Fibroblast of skin of right quadriceps (primary cell): ENCODE data around the gene KLHL30.

ENCODE experiments used
- DNase-seq: peaks from one replicate; pipeline ENCODE4 v3.0.0-alpha.2; 2013

Gene KLHL30, protein sequence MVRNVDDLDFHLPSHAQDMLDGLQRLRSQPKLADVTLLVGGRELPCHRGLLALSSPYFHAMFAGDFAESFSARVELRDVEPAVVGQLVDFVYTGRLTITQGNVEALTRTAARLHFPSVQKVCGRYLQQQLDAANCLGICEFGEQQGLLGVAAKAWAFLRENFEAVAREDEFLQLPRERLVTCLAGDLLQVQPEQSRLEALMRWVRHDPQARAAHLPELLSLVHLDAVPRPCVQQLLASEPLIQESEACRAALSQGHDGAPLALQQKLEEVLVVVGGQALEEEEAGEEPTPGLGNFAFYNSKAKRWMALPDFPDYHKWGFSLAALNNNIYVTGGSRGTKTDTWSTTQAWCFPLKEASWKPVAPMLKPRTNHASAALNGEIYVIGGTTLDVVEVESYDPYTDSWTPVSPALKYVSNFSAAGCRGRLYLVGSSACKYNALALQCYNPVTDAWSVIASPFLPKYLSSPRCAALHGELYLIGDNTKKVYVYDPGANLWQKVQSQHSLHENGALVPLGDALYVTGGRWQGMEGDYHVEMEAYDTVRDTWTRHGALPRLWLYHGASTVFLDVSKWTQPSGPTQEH

DNA sequence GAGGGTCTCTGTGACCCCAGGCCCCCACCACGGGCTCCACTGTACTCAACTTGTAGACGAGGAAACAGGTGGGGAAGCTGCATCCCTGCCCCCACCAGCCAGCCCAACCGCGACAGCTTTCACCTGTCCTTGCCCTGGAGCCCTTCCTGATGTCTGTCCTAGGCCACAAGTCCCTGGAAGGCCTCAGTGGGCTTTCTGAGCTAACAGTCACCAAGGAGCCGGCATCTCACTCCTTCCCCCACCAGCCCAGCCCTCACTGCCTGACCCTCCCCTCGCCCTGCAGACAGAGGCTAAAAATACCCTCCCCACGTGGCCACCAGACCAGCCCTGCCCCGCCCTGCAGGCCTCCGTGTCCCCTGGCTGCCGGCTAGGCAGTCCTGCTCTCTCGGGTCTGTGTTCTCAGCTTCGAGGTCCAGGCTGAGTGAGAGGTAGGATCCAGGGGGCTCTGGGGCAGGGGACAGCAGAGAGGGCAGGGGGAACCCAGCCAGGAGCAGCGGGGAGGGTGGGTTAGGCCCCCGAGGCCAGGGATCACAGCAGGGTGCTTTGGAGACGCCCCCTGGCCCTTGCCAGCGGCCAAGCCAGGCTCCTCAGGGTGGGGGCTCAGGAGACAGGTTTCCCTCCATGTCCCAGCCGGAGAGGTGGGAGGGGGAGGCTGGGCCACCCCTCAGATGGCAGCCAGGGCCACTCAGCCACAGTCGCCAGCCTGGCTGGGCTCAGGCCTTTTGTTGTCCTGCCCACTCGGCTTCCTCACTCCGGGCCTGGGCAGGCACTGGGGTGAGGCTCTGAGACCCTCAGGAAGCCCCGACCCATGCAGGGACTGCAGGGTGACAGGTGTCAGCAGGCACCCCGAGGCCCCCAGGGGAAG lies at the start of gene KLHL30:
Gene KLHL30 (plus strand): TSS at position 338 of the 865 bp plus-strand sequence. CDS start 2,087 bp downstream, outside the sequence.
- DNase-seq = no peak

DNA sequence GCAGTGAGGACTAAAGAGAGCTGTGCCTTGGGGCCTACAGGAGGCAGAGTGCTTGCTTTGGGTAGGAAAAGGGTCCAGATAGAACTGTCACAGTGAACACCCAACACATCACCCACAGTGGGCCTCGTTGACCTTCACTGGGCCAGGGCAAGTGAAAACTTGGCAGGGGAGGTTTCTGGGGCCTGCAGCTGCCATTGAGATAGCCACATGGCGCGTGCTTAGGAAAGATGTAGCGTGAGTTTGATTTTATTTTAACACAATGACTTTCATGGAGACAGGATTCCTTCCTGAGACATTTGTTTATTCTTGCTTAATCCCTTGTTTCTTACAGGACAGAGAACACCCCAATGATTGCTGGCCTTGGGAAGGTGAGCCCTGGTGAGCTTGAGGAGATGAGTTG lies 47.6 kb upstream of the KLHL30 start:
- DNase-seq = no peak

DNA sequence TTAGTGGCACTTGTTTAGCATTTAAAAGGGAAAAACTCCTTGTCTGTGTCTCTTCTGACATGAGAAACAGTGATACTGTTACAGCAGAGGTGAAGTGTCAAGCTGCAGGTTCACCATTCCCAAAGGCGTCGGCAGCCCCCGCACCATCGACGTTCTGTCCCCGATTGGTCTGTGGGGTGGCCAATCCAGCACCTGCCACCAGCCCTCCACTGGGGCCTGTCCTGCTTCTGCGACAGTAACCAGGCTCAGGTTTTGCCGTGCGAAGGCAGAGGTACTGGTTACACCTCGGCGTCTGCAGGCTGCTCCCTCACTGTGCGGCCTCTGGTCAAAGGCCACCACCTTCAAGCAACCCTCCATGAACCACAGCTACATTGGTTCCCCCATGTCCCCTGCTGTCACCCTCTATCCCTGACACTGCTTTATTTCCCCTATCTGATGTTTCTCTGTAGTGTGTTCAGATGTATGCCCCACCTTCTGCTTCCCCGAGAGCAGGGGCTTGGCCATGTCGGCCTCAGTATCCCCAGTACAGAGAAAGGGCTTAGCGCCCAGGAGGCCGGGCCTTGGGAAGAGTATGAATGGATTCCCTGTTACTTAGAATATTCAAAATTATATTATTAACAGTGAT lies 46.9 kb upstream of the KLHL30 start:
- DNase-seq = no peak

DNA sequence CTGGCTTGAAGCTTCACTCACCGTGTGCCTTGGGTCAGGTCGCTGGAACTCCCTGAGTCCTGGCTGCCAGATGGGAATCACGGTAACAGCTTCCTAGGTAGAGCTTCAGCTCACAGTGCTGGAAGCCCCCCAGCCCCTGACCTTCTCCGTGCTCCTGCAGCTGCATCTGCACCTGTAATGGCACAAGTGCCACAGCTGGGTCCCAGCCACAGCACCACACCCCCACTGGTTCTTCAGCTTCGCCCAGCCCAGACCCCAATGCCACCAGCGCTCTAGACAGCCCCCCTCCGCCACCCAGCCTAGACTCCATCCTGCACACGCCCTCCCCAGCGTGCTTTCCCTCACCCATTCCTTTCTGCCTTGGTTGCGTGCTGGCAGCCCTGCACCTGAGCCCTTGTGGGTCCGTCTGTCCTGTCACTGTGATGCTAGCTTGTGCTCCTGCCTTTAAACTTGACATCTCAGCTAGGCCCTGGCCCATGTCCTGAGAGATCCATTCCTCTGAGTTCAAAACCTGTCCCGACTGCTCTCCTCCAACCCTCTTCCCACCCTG lies 45.9 kb upstream of the KLHL30 start:
- DNase-seq = no peak

DNA sequence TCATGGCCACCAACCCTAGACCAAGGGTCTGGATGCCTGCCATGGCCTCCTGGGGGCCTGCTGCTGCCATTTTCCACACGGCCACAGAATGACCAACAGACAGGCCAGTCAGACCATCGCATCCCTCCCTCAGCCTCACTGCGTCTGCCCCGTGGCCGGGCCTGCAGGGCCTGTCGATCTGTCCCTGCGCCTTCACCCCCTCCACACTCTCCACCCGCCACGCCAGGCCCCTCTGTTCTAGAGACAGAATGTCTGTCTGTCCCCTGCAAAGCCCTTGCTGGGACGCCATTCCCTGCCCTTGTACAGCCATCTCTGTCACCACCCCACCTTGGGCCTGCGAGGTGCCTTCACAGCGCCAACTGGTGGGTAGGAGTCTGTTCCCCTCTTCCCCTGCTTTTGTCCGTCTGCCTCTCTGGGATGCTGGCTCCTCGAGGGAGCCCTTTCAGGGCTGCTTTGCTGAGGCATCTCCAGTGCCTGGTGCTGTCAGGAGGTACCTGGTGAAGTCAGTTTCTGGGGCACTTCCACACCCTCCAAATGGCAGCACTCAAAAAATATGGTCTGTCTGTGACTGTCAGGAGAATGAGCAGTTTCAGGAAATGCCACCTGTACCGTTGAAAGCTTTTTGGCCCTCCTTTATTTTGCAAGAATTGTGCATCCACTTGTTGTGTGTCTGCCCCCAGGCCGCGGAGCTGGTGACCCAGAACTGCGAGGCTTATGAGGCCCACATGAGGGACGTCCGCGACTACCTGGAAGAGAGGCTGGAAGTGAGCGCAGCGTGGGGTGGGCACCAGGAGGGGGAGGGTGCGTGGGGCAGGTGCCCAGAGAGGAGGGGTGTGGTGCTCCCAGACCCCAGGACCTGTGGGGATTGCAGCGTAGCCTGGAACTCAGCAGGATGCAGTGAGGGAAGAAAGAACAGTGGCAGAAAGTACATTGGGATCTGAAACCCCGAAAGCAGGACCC lies 45.0 kb upstream of the KLHL30 start:
- DNase-seq = no peak

DNA sequence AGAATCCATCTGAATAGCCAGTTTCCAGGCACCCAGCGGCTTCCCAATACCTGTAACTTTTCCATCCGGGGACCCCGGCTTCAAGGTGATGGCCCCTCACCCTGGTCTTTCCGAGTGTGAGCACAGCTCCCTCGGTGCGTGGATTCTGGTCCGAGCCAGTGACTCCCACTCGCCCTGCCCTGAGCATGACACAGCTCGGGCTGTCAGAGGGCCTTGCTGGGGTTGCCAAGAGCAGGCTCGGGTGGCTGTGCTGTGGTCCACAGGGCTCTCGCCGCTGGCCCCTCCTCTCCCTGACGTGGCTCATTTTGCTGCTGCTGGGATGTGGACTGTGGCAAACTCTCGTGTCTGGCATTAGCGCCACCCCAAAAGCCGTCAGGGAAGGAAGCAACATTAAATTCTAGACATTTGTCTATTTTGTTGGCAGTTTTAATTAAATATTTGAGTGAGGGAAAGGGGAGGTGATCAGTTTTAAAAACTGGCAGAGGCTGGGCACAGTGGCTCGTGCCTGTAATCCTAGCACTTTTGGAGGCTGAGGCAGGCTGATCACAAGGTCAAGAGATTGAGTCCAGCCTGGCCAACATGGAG lies 43.9 kb upstream of the KLHL30 start:
- DNase-seq = no peak

DNA sequence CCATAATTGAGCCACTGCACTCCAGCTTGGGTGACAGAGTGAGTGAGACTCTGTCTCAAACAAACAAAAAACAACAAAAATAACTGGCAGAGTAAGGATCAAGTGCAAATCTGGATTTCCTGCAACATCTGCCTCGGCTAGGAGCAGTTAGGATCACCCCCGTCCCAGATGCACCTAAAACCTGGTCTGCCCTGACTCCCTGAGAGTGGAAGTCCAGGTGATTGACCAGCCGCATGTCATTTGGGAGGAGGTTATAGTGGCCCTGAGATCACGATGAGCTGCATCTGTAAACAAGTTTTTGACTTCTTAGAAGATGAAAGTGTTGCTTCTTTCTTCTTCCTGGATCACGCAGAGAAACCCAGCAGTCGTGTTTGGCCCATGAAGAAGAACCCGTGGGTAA lies 43.3 kb upstream of the KLHL30 start:
- no peak for DNase-seq

DNA sequence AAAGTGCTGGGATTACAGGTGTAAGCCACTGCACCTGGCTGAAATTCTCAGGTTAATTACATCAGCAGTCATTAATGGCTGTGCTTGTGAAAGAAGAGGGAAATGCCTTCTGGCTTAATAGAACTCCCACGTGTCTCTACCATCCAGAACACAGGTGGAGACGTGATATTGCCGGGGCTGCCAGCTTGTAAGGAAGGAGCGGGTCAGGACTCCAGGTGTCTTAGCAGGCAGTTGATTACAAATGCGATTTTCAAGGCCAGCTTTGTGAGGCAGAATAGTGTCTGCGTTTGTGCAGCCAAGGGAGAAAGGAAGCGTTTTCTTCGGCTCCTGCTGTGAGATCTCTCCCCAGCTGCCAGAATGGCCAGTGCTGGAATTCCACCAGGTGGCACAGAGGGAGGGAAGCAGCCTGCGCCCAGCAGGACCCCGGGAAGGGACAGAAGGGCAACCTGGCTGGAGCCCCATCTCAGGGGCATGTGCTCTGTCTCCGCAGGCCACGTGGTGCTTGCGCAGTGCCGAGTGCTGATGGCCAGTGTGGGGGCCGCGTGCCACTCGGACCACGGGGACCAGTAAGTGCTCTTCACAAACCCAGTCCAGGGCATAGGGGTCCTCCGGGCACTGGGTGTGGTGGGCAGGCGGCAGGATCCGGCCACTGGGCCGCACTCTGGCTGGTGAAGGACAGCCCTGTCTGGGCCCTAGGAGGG lies 42.0 kb upstream of the KLHL30 start:
- DNase-seq = no peak

DNA sequence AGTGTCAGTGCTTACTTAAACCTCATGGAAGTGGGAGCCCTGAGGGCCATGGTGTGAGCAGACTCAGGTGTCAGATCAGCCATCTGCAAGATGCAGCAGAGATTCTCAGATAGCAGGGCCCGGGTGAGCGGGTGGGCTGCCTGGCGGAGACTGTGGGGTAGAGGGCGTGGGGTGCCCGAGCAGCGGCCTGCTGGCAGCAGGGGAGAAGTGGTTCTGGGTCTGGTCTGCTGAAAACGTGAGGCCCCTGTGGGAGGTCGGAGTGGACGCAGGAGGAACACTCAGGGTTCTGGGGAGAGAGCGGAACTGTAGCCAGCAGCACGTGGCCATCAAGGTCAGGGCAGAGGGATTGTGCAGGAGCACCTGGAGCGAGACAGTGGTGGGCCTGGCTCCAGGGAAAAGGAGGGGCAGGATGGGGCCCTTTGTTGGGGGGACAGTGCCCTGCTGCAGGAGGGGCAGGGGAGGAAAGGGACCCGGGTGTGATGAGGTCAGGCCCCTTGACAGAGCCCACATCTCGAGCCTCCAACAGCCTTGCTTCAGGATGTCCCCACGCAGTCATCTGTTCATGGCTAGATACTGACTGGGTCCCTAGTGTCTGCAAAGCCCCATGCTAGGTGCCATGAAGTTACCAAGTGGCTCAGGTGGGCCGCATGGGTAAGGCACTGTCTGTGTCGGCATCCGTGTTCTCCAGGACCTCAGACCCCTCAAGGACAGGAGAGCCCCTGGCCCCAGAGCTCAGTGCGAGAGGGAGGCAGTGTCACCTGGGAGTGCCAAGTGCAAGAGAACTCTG lies 41.1 kb upstream of the KLHL30 start:
- DNase-seq = no peak

DNA sequence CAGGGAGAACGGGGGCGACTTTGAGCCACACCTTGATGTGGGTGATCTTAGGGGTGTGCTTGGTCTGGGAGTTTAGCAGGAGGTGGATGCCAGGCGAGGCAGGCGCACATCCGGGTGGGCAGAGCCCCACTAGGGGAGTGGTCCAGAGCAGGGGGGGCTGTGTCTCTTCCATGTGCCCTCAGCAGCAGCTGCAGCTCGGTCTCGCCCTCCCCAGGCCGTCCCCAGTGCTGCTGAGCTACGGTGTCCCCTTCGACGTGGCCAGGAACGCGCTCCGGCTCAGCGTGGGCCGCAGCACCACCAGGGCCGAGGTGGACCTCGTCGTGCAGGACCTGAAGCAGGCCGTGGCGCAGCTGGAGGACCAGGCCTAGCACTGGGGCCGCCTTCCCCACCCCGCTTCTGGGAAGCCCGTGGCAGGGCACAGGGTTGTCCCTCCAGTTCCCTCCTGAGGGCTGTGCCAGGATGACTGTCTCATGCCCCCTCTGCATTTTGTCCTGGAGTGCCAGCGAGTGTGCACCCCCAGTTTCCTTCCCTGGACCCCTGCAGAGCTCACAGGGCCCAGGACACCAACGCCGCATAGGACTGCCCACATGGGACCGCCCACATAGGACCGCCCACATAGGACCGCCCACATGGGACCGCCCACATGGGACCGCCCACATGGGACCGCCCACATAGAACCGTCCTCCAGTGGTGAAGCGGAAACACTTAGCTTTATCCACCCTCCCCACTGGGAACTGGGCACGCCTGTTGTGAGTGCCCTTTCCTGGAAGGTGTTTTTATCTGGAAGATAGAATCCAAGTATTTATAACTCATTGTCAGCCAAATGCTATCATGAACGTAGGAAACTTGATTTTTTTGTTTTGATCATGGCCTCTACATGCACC lies 40.2 kb upstream of the KLHL30 start:
- peak; percentile 20 for DNase-seq

DNA sequence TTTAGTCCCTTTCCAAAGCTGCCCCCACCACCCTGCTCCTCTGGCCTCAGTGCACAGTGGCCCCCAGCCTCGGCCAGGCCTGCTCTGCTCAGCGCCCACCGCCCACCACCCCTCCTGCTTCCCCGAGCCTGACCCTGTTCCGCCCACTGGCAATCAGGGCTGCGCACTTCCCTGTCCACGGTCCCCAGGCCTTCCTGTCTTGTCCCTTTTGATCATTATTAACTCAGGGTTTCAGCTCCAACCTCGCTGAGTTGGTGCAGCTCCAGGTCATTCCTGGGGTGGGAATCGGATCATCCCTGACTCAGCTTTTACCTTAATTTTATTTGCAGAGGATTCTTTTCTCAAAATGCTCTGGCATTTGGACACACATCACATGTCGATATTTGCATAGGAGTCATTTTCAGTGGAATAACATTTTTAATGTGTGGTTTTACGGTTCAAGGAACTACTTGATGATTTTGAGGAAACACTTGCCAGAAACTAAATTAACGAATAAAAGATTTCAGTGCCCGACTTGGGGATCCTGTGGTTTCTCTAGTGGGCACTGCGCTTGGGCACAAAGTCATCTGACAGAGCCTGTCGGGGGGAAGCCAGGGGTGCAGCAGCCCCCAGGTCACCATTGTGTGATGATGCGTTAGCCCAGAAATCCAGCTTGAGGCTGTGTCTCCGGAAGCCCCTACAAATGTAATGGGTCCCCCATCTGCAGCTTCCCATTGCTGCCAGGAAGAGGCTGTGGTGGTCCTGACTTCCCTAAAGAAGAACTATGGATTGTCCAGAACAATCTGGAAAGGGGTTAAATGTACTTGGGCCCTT lies 39.4 kb upstream of the KLHL30 start:
- no peak for DNase-seq

DNA sequence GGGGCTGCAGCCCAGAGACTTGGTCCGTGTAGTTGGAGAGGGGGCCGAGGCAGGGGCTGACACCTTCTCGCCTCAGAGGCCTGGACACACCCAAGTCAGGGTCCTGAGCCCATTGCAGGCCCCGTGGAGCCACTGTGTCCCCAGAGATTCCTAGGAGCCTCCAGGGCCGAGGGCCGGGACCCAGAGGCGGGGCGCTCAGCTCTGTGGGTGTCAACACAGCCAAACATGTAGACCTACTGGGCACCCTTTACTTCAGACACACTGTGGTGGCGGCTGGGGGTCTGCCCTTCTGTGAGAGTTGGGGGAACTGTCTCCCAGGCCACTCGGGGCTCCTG lies 38.8 kb upstream of the KLHL30 start:
- DNase-seq = no peak

DNA sequence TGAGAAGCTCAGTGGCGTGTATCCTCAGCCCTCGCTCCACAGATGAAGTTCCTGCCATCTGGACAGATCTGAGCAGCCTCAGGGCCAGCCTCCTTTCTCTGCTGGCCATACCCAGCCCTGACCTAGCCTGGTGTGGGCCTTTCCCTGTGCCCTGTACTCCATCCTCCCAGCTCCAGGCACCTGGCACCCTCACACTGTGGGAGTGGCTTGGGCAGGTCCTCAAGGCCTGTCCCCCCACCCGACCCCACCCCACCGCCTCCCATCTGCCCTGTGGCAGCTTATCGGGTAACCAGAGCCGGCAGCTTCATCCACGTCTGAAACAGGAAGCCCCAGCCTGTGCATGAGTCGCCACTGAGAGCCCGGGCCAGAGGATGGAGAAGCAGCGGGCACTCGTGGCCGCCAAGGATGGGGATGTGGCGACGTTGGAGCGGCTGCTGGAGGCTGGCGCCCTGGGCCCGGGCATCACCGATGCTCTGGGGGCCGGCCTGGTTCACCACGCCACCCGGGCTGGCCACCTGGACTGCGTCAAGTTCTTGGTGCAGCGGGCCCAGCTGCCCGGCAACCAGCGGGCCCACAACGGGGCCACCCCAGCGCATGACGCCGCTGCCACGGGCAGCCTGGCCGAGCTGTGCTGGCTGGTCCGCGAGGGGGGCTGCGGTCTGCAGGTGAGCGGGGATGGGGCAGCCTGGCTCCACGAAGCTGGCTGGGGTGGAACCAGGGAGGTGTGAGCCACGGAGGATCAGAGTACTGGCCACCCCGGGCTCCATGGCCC lies 38.2 kb upstream of the KLHL30 start, which contains the start of gene ESPNL:
Gene ESPNL (plus strand): TSS at position 292 of the 772 bp plus-strand sequence. CDS start 80 bp downstream, at position 372.
- no peak for DNase-seq

DNA sequence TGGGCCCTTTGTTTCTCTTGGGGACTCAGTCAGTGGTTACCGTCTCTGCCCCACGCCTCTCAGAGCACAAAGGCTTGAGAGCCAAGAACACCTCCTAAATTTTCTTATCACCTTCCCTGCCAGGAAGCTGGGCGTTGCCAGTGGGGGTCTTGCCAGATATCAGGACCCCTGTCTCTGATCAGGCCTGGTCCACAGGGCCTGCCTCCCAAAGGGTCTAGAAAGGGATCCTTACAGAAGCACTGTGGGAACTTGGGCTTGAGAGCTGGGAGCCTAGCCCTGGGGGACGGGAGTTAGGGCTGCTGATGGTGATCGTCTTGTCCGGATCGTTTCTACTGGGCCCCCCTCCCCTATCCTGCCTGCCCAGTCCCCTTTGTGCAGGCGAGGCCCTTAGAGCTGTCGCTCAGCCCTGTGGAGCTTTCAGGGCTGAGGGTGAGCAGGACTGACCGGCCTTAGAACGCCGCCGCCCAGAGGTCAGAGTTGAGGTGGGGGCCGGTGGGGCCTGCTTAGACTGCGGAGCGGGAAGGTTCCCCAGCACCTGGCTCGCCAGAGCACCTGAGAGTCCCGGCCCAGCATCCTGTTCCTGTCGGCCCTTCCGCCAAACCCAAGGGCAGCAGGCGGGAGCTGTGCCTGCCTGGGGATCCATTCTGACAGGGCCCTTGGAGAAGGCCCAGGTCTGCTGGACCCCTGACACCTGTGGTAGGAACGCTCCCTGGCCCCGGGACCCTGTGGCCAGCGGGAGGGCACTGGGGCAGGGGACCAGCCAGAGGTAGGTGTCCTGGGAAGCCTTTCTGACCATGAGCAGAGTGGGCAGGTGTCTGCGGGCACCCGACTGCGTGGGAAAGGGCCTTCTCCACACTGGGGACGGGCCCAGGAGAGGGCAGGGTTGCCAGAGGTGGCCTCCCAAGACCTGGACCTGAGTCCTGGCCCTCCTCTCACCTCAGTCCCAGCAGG lies 37.4 kb upstream of the KLHL30 start:
- no peak for DNase-seq
